DOHH2 (cell line): Measurements from ENCODE around the gene HCRTR1.

Source experiments
- H3F3A ChIP-seq: fragments of 200-600 bp; sonication (generic), shearing (Covaris generic); 2 replicates; pipeline ENCODE4 v1.6.0; 2016; ENCODE audit warnings: antibody characterized with exemption, mild to moderate bottlenecking; ENCODE audit not compliant: control insufficient read depth, insufficient read depth
- H3K27ac ChIP-seq: fragments of 200-600 bp; sonication (generic); 2 replicates; pipeline ENCODE4 v1.5.1; 2014; ENCODE audit warnings: low read depth, mild to moderate bottlenecking, low read length, moderate library complexity
- H3K27me3 ChIP-seq: fragments of 200-600 bp; sonication (generic); 2 replicates; pipeline ENCODE4 v1.6.1; 2014; ENCODE audit warnings: mild to moderate bottlenecking, low read length, mixed read lengths; ENCODE audit not compliant: control insufficient read depth
- H3K36me3 ChIP-seq: fragments of 200-600 bp; sonication (generic); 2 replicates; pipeline ENCODE4 v1.6.1; 2014; ENCODE audit warnings: mild to moderate bottlenecking, low read length, moderate library complexity, mixed read lengths; ENCODE audit not compliant: control insufficient read depth
- H3K4me1 ChIP-seq: fragments of 200-600 bp; sonication (generic); 2 replicates; pipeline ENCODE4 v1.6.1; 2014; ENCODE audit warnings: mild to moderate bottlenecking, low read length, mixed read lengths; ENCODE audit not compliant: control insufficient read depth
- H3K4me2 ChIP-seq: fragments of 200-600 bp; sonication (generic); 2 replicates; pipeline ENCODE4 v1.6.0; 2014; ENCODE audit warnings: mild to moderate bottlenecking, low read length, moderate library complexity
- H3K4me3 ChIP-seq: fragments of 200-600 bp; sonication (generic); 2 replicates; pipeline ENCODE4 v1.5.1; 2014; ENCODE audit warnings: mild to moderate bottlenecking, low read length, mixed read lengths
- H3K79me2 ChIP-seq: fragments of 200-600 bp; sonication (generic); 2 replicates; pipeline ENCODE4 v1.6.1; 2014; ENCODE audit warnings: mild to moderate bottlenecking, low read length, mixed read lengths; ENCODE audit not compliant: control insufficient read depth
- H3K9me2 ChIP-seq: fragments of 200-600 bp; sonication (generic); replicated peaks from 2 replicates; pipeline ENCODE4 v1.6.1; 2014; ENCODE audit warnings: mild to moderate bottlenecking, low read length, mixed read lengths; ENCODE audit not compliant: control insufficient read depth
- H3K9me3 ChIP-seq: fragments of 200-600 bp; sonication (generic); 2 replicates; pipeline ENCODE4 v1.6.1; 2014; ENCODE audit warnings: antibody characterized with exemption, low read length, mixed read lengths; ENCODE audit not compliant: control insufficient read depth, insufficient read depth
- H4K20me1 ChIP-seq: fragments of 200-600 bp; sonication (generic); 2 replicates; pipeline ENCODE4 v1.6.0; 2014; ENCODE audit warnings: low read depth, mild to moderate bottlenecking, antibody characterized with exemption, low read length, moderate library complexity; ENCODE audit not compliant: control insufficient read depth, insufficient read depth
- EZH2phosphoT487 ChIP-seq: fragments of 200-600 bp; sonication (generic); IDR thresholded peaks from 2 replicates; pipeline ENCODE4 v1.6.1; 2017; ENCODE audit warnings: borderline replicate concordance, mild to moderate bottlenecking, antibody characterized with exemption, low read length, moderate library complexity, mixed read lengths
- TF ChIP-seq, protein P1 (sequence below): fragments of 200-600 bp; sonication (generic); IDR thresholded peaks from one replicate; pipeline ENCODE4 v1.5.1; 2014; ENCODE audit warnings: antibody characterized with exemption, mild to moderate bottlenecking, low read depth, low read length; ENCODE audit not compliant: poor library complexity, severe bottlenecking

The HCRTR1 gene

DNA sequence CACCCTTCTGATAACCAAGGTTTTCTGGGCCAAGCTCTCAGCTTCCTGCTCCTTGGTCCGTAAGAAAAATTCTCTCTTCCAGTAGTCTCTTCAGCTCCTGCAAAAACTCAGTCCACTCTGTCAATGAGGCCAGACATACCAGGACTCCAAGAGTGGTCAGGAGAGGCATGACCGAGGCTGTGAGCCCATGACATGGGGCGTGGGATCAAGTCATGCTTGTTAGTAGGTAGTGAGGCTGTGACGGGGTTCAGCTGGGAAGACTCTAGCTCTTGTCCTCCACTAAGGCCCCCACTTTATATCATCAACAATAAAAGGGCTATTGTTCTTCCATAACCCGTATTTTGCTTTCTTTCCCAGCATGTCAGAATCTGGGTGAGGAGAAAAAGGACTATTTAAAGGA lies 10.1 kb upstream of the HCRTR1 start:
- no peaks in the 10 kb centered on the region for H3K9me3 ChIP-seq
- no peaks in the 10 kb centered on the region for H3K36me3 ChIP-seq
- no peaks in the 10 kb centered on the region for H4K20me1 ChIP-seq
- H3K79me2 ChIP-seq: no peaks in the 10 kb centered on the region
- H3K9me2 ChIP-seq: no peaks in the 10 kb centered on the region
- 0 out of 2 replicates have a peak, but pooled peaks cover 4% of the 10 kb centered on the region for H3F3A ChIP-seq
- H3K4me3 ChIP-seq: no peak overlapping the region
- no peak overlapping the region for H3K27ac ChIP-seq
- peaks cover 15% of the 10 kb centered on the region for H3K4me1 ChIP-seq
- no peak overlapping the region for H3K4me2 ChIP-seq
- no peak for TF ChIP-seq EZH2phosphoT487
- TF ChIP-seq, protein P1, sequence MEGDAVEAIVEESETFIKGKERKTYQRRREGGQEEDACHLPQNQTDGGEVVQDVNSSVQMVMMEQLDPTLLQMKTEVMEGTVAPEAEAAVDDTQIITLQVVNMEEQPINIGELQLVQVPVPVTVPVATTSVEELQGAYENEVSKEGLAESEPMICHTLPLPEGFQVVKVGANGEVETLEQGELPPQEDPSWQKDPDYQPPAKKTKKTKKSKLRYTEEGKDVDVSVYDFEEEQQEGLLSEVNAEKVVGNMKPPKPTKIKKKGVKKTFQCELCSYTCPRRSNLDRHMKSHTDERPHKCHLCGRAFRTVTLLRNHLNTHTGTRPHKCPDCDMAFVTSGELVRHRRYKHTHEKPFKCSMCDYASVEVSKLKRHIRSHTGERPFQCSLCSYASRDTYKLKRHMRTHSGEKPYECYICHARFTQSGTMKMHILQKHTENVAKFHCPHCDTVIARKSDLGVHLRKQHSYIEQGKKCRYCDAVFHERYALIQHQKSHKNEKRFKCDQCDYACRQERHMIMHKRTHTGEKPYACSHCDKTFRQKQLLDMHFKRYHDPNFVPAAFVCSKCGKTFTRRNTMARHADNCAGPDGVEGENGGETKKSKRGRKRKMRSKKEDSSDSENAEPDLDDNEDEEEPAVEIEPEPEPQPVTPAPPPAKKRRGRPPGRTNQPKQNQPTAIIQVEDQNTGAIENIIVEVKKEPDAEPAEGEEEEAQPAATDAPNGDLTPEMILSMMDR: no peak
- H3K27me3 ChIP-seq: no peaks in the 10 kb centered on the region

- TF ChIP-seq EZH2phosphoT487: no peak
- TF ChIP-seq, protein P1: no peak
- Histone ChIP-seq H3K27ac (no peak overlapping the region), H3F3A (0 out of 2 replicates have a peak, but pooled peaks cover 4% of the 10 kb centered on the region), H3K4me3 (no peak overlapping the region), H3K4me1 (peaks cover 15% of the 10 kb centered on the region), H3K9me3 (no peaks in the 10 kb centered on the region), H4K20me1 (no peaks in the 10 kb centered on the region), H3K4me2 (no peak overlapping the region), H3K27me3 (no peaks in the 10 kb centered on the region), H3K36me3 (no peaks in the 10 kb centered on the region), H3K9me2 (no peaks in the 10 kb centered on the region), H3K79me2 (no peaks in the 10 kb centered on the region)
Measured at GRCh38 chr1:31609514-31610118, 7.9 kb upstream of the HCRTR1 start.

GRCh38 chr1:31614414-31615005 lies 3.0 kb upstream of the HCRTR1 start:
- Histone ChIP-seq H3K4me2 (no peak overlapping the region), H3F3A (0 out of 2 replicates have a peak, but pooled peaks cover 4% of the 10 kb centered on the region), H3K27ac (no peak overlapping the region), H3K4me3 (no peak overlapping the region), H3K36me3 (no peaks in the 10 kb centered on the region), H3K79me2 (no peaks in the 10 kb centered on the region), H3K4me1 (peaks cover 9% of the 10 kb centered on the region), H3K9me2 (no peaks in the 10 kb centered on the region), H4K20me1 (no peaks in the 10 kb centered on the region), H3K9me3 (no peaks in the 10 kb centered on the region), H3K27me3 (peaks cover 20% of the 10 kb centered on the region)
- TF ChIP-seq, protein P1: no peak
- TF ChIP-seq EZH2phosphoT487: no peak
